HG03066 (cell line): Measurements from ENCODE around the gene SCRG1.

Source experiments
- ATAC-seq: cut with Tn5 transposase; IDR thresholded peaks from one replicate; pipeline ENCODE4 v1.9.1; 2021; ENCODE audit warnings: low read depth; ENCODE audit not compliant: unreplicated experiment

The SCRG1 gene

DNA sequence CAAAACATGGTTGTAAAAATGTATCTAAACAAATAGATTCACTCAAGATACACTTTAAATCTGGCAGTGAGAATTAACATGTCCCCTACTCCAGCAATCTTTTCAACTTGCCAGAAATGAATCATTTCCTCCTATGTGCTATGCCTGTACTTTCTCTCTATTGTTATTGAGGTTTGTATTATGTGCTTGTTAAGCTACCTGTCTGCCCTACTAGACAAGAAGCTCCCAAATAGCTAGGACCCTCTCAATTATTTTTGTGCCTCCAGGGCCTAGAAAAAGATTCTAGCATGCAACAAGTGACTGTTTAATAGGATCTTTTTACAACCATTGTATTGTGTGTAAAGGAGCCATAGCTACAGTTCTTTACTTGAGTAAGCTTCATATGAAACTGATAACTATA lies 31.6 kb downstream of the SCRG1 start:
- no peak for ATAC-seq

- ATAC-seq: no peak
Measured at GRCh38 chr4:173365359-173365996, 33.4 kb downstream of the SCRG1 start.

DNA sequence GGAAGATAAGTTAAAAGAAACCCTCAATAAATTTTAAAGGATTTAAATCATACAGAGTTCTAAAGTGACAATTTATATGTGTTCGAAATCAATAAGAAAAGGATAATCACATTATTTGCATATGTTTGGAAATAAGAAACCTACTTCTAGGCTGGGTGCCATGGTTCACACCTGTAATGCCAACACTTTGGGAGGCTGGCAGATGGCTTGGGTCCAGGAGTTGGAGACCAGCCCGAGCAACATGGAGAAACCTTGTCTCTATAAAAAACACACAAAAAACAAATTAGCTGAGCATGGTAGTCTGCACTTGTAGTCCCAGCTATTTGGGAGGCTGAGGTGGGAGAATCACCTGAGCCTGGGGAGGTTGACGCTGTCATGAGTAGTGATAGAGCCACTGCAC lies 36.2 kb downstream of the SCRG1 start:
- ATAC-seq: no peak

- no peak for ATAC-seq
Measured at GRCh38 chr4:173360587-173361221, 38.2 kb downstream of the SCRG1 start.

- no peak for ATAC-seq
Measured at GRCh38 chr4:173357939-173358338, 41.0 kb downstream of the SCRG1 start.

DNA sequence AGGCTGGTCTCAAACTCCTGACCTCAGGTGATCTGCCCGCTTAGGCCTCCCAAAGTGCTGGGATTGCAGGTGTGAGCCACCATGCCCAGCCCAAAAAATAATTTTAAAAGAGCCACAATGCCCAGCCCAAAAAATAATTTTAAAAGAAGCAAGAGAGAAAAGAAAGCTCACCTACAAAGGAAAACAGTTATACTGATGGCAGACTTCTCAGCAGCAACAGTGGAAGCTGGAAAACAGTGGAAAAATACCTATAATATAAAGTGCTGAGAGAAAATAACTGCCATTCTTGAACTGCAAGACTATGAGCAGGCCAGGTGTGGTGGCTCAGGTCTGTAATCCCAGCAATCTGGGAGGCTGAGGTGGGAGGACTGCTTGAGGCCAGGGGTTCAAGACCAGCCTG lies 51.4 kb downstream of the SCRG1 start:
- no peak for ATAC-seq

DNA sequence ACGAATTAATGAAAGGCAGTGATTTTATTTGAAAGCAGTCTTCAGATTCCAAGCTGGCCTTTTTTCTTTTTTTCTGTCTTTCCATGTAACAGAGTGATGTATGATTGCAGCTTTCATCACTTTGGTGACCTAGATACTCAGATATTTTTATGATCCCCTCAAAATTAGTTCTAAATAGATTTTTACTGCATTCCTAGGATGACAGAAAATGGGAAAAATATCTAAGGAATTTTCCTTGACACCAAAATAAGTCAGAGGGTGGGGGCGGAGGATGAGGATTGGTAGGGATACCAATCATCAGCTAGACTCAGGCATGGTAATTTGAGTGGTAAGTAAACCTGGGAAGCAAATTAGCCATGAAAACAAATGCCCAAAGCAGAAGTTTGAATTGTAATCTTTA lies 52.8 kb downstream of the SCRG1 start:
- ATAC-seq: no peak

- ATAC-seq: no peak
Measured at GRCh38 chr4:173345648-173346047, 53.3 kb downstream of the SCRG1 start.

DNA sequence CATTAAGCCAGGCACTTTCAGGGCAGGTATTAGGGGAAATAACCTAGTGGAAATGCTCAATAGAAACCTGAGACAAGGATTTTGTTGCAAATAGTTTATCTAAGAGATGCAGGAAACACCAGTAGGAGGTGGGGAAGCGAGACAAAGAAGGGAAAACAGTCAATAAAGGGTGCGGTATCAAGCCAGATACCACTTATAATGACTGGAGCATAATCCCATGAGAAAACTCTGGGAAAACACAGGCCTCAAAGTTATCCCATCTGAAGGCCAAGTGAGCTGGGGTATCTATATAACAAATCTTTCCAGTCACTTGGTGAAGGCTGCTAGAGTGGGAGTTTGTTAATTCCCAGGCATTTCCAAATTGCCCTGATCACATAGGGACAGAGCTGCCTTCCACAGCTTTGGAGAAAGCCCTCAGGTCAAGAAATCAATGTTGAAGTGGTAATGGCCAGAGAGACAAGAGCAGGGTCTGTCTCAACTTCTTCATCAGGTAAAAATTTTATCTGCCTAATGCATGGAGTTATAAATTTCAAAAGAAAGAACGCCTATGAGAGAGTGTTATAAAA lies 55.0 kb downstream of the SCRG1 start:
- no peak for ATAC-seq

DNA sequence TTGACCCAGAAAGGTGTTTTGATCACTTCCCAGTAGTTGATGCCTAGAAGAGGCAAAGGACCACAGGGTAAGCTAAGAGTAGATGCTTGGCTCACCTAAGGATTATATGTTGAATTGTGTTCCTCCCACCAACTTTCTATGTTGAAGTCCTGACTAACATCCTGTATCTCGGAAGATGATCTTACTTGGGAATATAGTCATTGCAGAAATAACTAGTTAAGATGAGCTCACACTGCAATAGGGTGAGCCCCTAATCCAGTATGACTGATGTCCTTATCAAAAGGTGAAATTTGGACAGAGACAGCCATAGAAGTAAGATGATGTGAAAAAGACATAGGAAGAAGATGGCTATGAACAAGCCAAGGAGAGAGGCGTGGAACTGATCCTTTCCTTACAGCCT lies 61.5 kb downstream of the SCRG1 start:
- no peak for ATAC-seq

- ATAC-seq: peak; percentile 37
Measured at GRCh38 chr4:173334891-173335752, 63.8 kb downstream of the SCRG1 start.
